Activated CD8-positive, alpha-beta memory T cell treated with anti-CD3 and anti-CD28 coated beads, Interleukin-2, amount 50 U/mL, for 24 hours (primary cell): Measurements from ENCODE around the gene SETBP1.

Source experiments
- DNase-seq: peaks from one replicate; pipeline ENCODE4 v3.0.0-alpha.2; 2020; ENCODE audit errors: extremely low read depth

The SETBP1 gene

GRCh38 chr18:44680273-44681075, at the start of gene SETBP1:
TSS of gene SETBP1 (plus strand) at chr18:44680888. CDS start at chr18:44701347, 20,459 bp downstream.
- no peak for DNase-seq

GRCh38 chr18:44632469-44633145, 48.1 kb upstream of the SETBP1 start:
- no peak for DNase-seq

GRCh38 chr18:44635546-44635945, 45.1 kb upstream of the SETBP1 start:
- no peak for DNase-seq

DNA sequence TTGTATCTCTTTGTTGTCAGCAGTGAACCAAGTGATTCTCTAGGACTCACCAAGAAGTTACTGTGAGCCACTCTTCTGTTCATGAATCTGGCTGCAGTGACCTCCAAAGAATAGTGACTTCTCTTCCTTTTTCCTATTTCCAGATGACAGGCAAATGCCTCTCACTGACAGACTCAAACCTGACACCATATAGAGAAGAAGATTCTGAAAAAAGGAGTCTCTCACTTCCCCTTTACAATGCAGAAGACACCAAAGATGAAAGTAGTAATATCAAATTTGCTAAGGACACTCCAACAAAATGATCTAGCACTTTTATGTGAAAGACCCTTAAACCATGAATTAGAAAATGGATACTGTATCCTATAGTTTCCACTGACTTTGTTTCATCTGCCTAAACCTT, 44.4 kb upstream of the SETBP1 start:
- DNase-seq: no peak

DNA sequence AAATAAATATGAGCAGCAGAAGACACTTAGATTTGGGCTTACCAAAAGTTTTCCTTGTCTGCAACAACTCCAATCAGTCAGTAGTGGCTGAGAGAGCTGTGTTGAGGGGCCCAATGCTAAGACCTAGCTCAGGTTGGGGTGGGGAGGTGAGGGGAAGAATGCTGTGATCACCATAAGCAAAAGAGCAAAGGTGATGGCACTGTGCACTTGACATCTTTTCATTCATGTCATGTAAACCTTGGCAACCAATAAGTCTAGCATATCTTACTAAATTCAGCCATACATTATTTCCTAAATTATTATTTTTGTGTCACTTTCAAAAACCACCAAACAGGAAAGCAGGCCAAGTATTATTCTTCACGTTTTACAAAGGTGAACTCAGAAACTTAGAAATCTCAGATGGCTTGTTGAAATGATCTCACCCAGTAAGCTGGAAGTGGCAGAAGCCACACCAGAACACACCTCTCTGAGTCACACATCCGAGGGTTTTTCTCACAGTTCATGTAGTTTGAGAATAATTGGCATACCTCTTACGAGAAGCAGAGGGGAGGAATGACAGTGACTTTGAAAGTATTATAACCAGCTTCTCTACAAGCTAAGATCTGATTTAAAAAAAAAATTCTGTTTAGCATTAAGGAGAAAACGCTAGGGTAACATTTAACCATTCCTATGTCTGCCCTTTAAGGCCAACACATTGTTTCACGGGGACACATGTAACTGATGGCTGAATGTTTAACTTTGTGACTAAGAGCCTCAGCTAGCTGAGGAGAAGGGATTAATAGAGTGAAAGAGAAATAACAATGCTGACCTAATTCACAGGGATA, 43.3 kb upstream of the SETBP1 start:
- DNase-seq: no peak

DNA sequence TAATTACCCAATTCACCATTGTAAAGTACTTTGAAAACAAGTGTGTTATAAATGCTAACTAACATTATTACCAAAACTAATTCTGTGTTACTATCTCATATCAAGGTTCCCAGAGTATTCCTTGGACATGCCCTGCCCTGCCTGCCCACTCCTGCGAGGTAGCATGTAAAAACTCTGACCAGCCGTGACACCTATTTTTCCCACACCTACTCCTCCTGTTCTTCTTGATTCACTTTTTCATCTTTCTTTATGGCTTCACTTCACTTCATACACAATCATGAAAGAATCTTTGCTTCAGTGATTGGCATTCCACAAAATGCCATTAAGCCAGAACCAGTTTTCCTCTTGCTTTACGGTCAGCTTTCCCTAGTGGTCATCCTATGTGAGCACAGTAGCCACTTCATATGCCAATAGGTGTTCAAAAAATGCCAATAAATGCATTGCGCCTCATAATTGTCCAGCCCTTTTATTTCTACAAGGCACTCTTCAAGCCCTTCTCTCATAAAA, 42.6 kb upstream of the SETBP1 start:
- no peak for DNase-seq

DNA sequence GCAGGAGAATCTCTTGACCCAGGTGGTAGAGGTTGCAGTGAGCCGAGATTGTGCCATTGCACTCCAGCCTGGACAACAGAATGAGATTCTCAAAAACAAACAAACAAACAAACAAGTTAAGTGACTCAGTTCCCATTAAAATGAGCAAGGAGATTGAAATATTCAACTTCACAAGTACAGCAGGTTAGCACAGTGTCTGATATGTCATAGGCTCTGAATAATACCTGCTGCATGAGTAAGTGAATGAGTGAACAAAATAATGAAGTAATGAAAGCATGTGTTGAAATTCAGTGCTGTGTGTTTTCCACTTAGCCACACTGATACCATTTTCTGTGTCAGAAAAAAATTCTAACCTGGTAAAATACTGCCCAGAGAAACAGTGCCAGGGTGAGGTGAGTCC, 41.9 kb upstream of the SETBP1 start:
- DNase-seq: no peak

GRCh38 chr18:44643004-44643403, 37.7 kb upstream of the SETBP1 start:
- no peak for DNase-seq

- no peak for DNase-seq
Observed at GRCh38 chr18:44651478-44651877, 29.2 kb upstream of the SETBP1 start.

- no peak for DNase-seq
Observed at GRCh38 chr18:44651918-44652572, 28.6 kb upstream of the SETBP1 start.

GRCh38 chr18:44652722-44653121, 28.0 kb upstream of the SETBP1 start:
- no peak for DNase-seq

DNA sequence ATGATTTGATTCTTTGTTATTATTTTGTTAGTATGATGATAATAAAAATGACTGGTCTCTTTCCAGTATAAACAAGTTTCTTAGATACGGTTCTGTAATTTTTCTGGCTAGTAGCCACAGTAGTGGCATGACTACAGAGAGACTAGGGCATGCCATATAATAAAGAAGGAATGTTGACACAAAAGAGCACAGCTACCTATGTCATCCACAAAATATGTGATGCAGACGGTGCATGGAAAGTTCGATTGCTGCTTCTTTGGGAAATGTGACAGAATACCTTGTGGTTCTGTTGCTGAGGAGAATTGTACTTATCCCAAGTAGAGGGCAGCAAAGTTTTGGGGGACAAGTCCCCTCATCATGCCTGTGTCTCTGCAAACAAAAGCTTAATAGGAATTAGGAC, 26.1 kb upstream of the SETBP1 start:
- no peak for DNase-seq

GRCh38 chr18:44655435-44655834, 25.3 kb upstream of the SETBP1 start:
- DNase-seq: no peak

DNA sequence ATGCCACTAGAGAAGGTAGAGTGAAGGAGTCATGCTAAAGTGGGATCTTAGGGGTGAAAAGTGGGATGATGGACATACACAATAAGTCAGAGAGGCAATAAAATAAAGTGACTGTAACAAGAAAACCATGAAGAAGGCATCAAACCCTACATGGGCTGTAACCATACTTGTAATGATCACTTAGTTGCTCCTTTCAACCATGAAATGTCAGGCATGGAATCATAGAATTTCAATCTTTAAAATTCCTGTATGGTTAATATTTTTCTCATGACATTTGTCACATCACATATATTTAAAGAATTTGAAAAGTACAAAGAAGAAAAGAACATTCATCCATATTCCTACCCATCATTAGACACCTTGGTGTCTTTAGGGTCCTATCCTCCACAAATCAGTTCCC, 20.9 kb upstream of the SETBP1 start:
- DNase-seq: no peak

DNA sequence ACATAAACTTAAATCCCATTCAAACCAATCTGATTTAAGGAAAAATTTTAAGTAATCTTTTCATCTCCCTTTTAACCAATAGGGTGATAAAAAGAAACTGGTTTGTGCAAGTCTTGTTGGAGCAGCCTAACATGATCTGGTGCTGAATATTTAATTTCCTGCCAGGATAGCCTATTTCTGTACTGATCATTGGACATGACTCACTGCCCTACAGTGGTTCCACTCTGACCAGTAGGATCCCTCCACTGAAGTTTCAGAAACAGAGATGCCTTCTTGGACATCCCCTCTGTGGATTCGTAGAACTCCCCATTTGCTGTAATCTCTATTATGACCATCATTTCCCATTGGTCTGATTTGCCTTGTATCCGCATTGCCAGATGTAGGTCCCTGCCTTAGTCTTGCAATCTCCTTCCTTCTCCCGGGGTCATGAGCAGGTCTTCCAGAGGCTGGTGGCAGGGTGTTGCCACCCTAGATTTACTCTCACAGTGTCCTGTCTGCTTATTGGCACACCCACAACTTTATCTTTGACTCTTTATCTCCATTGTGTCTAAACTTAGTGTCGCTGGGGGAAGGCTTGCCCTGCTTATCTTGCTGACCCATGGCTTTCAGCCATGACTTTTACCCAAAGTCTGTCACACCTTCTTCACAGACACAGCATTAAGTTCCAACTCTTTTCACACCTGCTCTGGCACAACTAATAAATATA, 12.3 kb upstream of the SETBP1 start:
- DNase-seq: no peak

DNA sequence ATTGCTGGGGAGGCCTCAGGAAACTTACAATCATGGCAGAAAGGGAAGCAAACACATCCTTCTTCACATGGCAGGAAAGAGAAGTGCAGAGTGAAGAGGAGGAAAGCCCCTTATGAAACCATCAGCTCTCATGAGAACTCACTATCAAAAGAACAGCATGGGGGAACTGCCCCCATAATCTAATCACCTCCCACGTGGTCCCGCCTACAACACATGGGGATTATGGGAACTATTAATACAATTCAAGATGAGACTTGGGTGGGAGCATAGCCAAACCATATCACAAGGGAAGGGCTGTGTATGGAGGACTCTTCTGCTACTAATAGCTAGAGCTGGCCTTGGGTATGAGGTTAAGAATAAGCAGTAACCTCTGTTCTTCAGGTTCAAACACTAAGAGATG, 8.8 kb upstream of the SETBP1 start:
- DNase-seq: no peak

DNA sequence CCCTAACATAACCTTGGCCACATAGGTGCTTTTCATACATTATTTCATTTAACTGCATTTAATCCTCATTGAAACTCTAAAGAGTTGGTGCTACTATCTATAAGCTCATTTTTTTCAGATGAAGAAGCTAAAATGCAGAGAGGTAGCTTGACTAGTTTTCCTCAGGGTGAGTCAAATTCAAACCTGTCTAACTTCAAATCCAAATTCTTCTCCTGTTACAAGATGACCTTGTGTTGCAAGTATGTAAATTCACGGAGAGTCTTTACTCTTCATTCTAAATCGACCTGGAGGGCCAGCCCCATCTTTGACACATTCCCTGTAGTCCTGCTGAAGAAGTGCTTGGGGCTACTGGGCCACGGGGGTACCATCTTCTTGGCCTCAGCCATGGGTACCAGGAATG, 8.2 kb upstream of the SETBP1 start:
- DNase-seq: no peak

DNA sequence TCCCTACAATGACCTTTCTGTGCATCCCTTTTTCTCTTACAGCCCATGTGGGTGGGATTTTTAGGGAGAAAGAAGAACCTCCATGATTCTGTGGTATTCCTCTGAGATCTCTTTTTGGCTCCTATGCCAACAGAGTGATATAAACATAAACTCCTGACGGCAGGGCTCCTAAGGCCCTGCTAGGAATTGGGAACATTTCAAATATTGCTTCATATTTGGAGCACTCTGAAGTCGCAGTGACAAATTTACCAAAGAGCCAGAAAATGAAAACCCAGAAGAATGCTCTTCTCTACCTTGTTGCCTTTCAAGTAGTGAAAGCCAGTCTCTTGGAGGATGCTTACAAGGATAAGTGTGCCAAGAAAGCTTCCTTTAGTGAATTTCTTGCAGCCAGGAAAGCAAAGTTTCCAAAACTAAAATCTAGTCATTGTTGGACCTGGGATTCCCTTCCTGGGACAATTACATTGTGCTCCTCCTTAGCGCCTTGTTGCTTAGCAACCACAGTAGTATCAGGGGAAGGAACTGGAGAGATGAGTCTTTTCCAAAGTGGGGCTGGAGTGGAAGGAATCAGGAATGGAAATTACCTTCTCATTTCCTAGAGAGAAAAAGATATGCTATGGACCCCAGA, 7.3 kb upstream of the SETBP1 start:
- no peak for DNase-seq

DNA sequence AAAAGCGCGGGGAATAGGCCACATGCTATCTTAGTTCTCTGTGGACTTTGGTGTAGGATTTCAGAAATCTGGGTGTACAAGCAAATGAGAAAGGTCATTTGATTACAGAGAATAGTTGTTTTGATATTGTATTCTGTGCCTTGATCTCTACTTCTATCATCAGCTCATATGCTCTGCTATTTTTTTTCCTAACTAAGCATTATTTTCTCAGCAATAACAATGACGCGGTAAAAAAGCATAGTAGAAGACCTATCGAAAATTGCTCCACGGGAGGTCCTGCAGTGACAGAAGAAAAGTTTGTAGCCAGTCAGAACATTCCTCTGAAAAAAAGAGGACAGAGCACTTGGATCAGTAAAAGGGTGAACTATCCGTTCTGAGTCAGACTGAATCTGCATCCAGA, 2.8 kb upstream of the SETBP1 start:
- DNase-seq: no peak

DNA sequence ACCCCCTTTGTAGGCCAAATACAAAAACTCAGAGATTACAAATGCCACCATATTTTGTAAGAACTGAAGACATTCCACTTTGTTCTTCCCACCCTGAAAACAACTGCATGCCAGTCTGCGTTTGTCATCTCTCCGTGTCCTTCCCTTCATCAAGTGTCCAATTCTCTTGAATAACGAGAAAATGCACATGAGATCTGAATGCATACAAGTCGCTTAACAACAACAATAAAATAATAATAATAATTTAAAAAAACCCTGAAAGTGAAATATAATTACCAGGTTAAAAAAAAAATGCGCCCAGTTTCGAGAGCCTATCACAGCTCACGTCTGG, 2.0 kb upstream of the SETBP1 start:
- DNase-seq: no peak
